ENCODE measurements around the gene TBL2. TPM values are rescaled to one million over a fixed set of nuclear protein-coding genes. Genes with fewer than 3 reads are reported as not detected.
"Not testable (repeated sequence)": the region's sequence is repeated elsewhere in the genome, so short reads cannot be mapped to it uniquely, and the experiment has no call there.

TBL2 gene
- total RNA-seq, 2 donors from 2014 or later: 34.7 to 43.5 TPM

DNA sequence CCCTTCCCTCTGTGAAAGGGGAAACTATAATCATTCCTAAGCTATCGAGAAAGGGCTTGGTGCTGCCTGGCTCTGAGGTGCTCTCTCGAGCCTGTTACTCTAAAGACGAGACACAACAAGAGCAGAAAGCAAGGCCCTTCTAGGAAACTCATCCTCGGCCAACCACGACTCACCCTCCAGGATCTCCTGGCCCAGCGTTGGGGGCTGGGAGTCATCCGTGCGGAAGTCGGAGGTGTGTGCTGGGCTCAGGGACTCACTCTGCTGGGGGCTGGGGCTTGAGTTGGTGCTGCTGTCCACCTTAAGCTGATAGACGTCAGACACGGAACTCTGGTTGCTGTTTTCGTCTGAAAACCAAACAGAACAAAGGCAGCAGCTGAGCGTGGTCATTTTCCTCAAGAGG, 38.7 kb downstream of the TBL2 start:
- no peak for ATAC-seq (replicated peaks)
- Mint-ChIP-seq H3K4me3 (no peak overlapping the region), H3K27ac (no peak overlapping the region), H3K27me3 (no peaks in the 10 kb centered on the region), H3K36me3 (ENCODE audit: low read depth) (peaks cover 94% of the 10 kb centered on the region), H3K4me1 (peaks cover 4% of the 10 kb centered on the region), H3K9me3 (no peaks in the 10 kb centered on the region)

DNA sequence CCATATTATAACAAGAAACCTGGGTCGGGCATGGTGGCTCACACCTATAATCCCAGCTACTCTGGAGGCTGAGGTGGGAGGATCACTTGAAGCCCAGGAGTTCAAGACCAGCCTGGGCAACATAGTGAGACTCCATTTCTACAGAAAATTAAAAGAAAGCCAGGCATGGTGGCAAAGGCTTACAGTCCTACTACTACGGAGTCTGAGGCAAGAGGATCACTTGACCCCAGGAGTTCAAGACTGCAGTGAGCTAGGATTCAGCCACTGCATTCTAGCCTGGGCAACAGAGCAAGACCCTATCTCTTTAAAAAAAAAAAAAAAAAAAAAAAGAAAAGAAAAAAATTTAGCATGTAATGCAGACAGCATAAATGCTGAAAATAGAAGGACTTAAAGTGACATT, 39.9 kb downstream of the TBL2 start:
- not testable (repeated sequence) for H3K27me3 Mint-ChIP-seq; H3K27ac Mint-ChIP-seq; H3K4me3 Mint-ChIP-seq; H3K9me3 Mint-ChIP-seq; ATAC-seq (replicated peaks); H3K4me1 Mint-ChIP-seq
- H3K36me3 Mint-ChIP-seq (ENCODE audit: low read depth): peaks cover 86% of the 10 kb centered on the region

DNA sequence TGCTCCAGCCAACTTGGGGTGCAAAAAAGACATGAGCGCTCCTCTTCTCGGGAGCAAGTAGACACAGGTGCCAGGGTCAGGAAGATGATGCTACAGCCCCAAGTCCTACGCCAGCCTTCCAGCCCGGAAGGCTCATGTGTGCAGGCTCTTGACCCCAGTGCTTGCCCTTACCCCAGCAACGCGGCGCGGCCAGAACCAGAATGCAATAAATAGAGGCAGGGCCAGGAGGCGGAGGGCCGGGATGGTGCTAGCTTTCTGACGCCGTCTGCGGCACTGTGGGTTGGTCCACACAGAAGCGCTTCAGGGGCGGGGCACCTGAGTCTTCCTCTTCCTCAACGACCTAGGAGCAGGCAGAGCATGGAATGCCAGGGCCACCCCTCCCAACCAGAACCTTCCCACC, 41.3 kb downstream of the TBL2 start:
- H3K27me3 Mint-ChIP-seq: no peaks in the 10 kb centered on the region
- no peak for ATAC-seq (replicated peaks)
- H3K9me3 Mint-ChIP-seq: no peaks in the 10 kb centered on the region
- H3K4me3 Mint-ChIP-seq: no peak overlapping the region
- no peaks in the 10 kb centered on the region for H3K4me1 Mint-ChIP-seq
- peaks cover 71% of the 10 kb centered on the region for H3K36me3 Mint-ChIP-seq (ENCODE audit: low read depth)
- no peak overlapping the region for H3K27ac Mint-ChIP-seq

DNA sequence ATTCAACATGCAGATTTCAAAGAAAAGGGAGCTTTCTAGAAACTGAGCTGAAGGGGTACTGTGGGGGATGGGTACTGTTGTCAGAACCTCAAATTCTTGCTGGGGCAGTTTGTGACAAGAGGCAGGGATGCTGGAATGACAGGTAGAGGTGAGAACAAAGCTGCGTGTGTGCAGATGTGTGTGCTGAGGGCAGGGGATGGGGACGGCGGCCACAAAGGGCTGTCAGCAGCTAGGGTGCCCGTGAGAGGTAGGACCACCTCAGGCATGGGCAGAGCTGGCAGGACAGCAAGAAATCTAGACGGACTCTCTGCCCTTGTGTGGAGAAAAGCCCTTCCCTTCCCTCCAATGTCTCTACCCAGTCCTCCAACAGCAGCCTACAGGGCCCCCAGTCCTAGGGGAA, 41.9 kb downstream of the TBL2 start:
- no peak for ATAC-seq (replicated peaks)
- no peak overlapping the region for H3K4me3 Mint-ChIP-seq

DNA sequence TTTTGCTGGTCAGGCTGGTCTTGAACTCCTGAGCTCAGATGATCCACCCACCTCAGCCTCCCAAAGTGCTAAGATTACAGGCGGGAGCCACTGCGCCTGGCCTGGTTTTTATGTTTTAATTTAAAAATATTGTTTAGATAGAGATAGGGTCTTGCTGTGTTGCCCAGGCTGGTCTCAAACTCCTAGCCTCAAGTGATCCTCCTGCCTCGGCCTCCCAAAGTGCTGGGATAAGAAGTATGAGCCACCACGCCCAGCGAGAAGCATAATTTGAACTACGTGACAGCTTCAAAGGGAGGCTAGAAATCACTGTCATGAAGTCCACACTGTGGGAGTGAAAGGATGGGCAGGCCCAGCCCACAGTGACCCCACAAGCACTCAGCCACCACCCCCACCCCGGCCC, 42.5 kb downstream of the TBL2 start:
- not testable (repeated sequence) for H3K4me3 Mint-ChIP-seq; H3K27ac Mint-ChIP-seq; ATAC-seq (replicated peaks); H3K27me3 Mint-ChIP-seq; H3K4me1 Mint-ChIP-seq; H3K9me3 Mint-ChIP-seq
- peaks cover 60% of the 10 kb centered on the region for H3K36me3 Mint-ChIP-seq (ENCODE audit: low read depth)

More for the DNA sequence above, 41.9 kb downstream of the TBL2 start:
- H3K36me3 Mint-ChIP-seq (ENCODE audit: low read depth): peaks cover 66% of the 10 kb centered on the region
- H3K27me3 Mint-ChIP-seq: no peaks in the 10 kb centered on the region
- H3K4me1 Mint-ChIP-seq: no peaks in the 10 kb centered on the region
- no peaks in the 10 kb centered on the region for H3K9me3 Mint-ChIP-seq
- H3K27ac Mint-ChIP-seq: no peak overlapping the region

DNA sequence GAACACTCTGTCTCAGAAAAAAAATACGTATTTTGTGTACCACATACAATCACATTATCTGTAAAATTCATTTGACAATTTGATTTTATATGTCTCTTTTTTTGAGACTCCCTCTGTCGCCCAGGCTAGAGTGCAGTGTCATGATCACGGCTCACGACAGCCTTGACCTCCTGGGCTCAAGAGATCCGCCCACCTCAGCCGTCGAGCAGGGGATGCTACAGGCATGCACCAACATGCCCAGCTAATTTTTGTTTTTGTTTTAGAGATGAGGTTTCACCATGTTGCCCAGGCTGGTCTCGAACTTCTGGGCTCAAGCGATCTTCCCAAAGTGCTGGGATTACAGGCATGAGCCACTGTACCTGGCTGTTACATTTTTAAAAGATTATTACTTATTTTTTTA, 44.6 kb downstream of the TBL2 start:
- Mint-ChIP-seq H3K27ac (no peak overlapping the region), H3K9me3 (no peaks in the 10 kb centered on the region), H3K4me1 (no peaks in the 10 kb centered on the region), H3K27me3 (no peaks in the 10 kb centered on the region), H3K4me3 (no peak overlapping the region), H3K36me3 (ENCODE audit: low read depth) (peaks cover 38% of the 10 kb centered on the region)
- ATAC-seq (replicated peaks): no peak

DNA sequence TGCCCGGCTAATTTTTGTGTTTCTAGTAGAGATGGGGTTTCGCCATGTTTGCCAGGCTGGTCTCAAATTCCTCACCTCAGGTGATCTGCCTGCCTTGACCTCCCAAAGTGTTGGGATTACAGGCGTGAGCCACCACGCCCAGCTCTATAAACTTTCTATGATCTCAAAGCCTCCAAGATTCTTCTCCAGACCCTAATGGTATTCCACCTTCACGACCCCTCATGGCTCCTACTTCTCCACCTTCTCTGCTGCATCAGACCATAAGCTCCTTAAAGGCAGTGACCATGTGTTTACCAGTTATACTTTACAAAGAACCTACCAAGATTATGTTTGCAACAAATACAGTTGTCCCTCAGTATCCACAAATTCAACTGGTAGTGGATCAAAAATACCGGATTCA, 46.2 kb downstream of the TBL2 start:
- no peak overlapping the region for H3K4me3 Mint-ChIP-seq
- no peaks in the 10 kb centered on the region for H3K9me3 Mint-ChIP-seq
- no peak for ATAC-seq (replicated peaks)
- H3K36me3 Mint-ChIP-seq (ENCODE audit: low read depth): peaks cover 23% of the 10 kb centered on the region
- no peak overlapping the region for H3K27ac Mint-ChIP-seq
- H3K4me1 Mint-ChIP-seq: peaks cover 6% of the 10 kb centered on the region
- no peaks in the 10 kb centered on the region for H3K27me3 Mint-ChIP-seq

DNA sequence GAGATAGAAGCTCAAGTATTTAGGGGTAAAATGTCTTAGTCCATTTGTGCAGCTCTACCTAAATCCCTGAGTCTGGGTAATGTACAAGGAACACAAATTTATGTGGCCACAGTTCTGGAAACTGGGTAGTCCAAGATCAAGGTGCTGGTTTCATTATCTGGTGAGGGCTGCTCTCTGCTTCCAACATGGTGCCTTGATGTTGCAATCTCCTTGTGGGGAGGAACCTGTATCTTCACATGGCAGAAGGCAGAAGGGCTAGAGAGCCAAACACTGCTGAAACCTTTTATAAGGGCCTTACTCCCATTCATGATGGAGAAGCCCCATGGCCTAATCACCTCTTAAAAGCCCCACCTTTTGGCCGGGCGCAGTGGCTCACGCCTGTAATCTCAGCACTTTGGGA, 47.6 kb downstream of the TBL2 start:
- no peak for ATAC-seq (replicated peaks)
- H3K36me3 Mint-ChIP-seq (ENCODE audit: low read depth): peaks cover 9% of the 10 kb centered on the region
- H3K4me3 Mint-ChIP-seq: no peak overlapping the region
- H3K4me1 Mint-ChIP-seq: peaks cover 13% of the 10 kb centered on the region
- H3K27me3 Mint-ChIP-seq: no peaks in the 10 kb centered on the region
- no peaks in the 10 kb centered on the region for H3K9me3 Mint-ChIP-seq
- H3K27ac Mint-ChIP-seq: no peak overlapping the region

DNA sequence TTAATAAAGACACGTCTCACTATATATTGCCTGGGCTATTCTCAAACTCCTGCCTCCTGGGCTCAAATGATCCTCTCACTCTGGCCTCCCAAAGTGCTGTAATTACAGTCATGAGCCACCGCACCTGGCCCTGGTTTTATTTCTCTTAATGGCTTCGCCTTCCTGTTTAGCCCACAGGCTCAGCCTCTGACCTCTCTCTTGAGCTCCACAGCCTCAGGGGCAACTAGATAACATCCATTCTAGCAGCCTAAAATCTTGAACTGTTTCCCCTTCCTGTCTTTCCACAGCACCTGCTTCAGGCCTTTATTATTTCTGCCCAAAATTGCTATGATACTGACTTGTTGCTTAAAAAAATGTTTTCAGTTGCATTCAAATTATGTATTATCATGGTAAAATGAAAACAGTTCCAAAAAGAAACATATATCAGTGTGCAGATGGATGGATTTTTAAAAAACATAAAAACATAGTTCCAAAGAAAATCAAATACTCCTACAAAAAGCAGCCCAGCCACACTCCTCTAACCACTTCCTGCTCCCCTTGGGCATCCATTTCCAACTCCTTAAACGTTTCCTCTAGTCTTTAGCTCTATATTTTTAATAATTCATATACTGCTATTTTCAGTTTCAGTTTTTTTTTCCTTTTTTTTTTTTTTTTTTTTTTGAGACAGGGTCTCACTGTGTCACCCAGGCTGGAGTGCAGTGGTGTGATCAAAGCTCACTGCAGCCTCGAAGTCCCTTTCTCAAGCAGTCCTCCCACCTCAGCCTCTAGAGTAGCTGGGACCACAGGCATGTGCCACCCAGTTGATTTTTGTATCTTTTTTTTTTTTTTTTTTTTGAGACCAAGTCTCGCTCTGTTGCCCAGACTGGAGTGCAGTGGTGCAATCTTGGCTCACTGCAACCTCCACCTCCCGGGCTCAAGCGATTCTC, 51.2 kb downstream of the TBL2 start:
- Mint-ChIP-seq H3K27me3 (no peaks in the 10 kb centered on the region), H3K4me1 (peaks cover 24% of the 10 kb centered on the region), H3K9me3 (no peaks in the 10 kb centered on the region), H3K4me3 (peak overlapping the region; percentile 47), H3K27ac (peak overlapping the region; percentile 87), H3K36me3 (ENCODE audit: low read depth) (peaks cover 6% of the 10 kb centered on the region)
- no peak for ATAC-seq (replicated peaks)

DNA sequence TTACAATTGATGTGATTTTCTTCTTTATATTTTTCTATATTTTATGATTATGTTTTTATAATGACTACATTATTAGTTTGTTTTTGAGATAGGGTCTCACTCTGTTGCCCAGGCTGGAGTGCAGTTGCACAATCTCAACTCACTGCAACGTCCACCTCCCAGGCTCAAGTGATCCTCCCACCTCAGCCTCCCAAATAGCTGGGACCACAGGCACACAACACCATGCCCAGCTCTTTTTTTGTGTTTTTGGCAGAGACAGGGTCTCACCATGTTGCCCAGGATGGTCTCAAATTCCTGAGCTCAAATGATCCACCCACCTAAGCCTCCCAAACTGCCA, 52.3 kb downstream of the TBL2 start:
- H3K4me1 Mint-ChIP-seq: peaks cover 24% of the 10 kb centered on the region
- H3K27me3 Mint-ChIP-seq; H3K27ac Mint-ChIP-seq; ATAC-seq (replicated peaks); H3K9me3 Mint-ChIP-seq: not testable (repeated sequence)
- H3K4me3 Mint-ChIP-seq: peak overlapping the region; percentile 80
- H3K36me3 Mint-ChIP-seq (ENCODE audit: low read depth): peaks cover 11% of the 10 kb centered on the region

DNA sequence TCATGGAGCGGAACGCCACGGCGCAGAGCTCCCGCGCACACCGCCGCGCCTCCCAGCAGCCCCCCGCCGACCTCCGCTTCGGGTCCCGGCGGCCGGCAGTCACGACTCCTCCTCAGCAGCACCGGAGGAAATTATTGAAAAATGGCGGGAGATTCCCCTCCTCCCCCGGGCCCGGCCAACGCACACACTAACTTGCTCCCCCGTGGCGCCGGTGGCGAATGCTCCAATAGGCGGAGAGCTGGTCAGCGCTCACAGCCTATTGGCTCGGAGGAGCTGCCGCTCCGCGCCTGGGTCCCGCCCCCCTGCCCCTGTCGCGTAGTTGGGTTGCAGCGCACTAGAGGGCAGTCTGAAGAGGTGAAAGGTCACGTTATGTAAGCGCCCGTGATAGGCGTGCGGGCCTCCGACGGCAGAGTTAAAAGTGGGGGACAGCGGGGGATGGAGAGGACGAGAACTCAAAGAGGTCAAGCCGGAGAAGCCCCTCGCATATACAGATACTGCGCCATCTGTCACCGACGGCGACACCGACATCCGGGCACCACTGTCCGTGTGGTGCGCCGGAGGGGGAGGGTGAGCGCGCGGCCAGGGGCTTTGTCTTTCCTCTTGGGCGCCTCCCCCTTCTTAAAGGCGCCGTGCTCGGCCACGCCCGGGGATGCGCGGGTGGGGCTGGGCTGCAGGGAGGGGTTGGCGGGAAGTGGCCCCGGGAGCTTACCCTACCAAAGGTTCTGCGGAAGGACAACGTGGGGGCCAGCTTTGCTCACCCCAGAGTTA, 56.1 kb downstream of the TBL2 start, which contains the start of gene BAZ1B:
Gene BAZ1B (minus strand): TSS at position 189 of the 768 bp plus-strand sequence. CDS start 360 bp downstream, outside the sequence.
- no peaks in the 10 kb centered on the region for H3K9me3 Mint-ChIP-seq
- peaks cover 35% of the 10 kb centered on the region for H3K4me1 Mint-ChIP-seq
- H3K27ac Mint-ChIP-seq: peak within 1 kb of the TSS; percentile 97
- H3K36me3 Mint-ChIP-seq (ENCODE audit: low read depth): peaks cover 49% of the 10 kb centered on the region
- no peaks in the 10 kb centered on the region for H3K27me3 Mint-ChIP-seq
- ATAC-seq (replicated peaks): peak; percentile 94
- H3K4me3 Mint-ChIP-seq: peak within 1 kb of the TSS; percentile 91

DNA sequence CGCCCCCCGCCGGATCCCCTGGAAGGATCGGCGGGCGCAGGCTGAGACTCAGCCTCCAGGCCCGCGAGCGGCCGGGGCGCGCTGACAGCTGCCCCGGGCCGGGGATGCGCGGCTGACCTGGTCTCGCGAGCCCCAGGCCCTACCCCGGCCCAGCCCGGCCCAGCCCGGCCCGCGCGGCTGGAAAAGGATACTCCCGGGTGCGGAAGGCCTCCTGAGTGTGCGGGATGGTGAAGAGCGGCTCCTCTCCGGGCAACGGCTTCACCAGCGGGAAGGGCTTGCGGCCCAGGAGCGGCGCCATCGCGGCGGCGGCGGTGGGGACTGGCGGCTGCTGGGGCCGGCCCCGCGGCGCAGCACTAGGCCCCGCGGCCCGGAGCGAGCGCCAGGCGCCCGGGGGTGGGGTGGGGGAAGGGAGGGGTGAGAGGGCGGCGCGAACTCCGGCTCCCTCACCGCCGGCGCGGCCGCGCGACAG, 56.7 kb downstream of the TBL2 start:
- Mint-ChIP-seq H3K27ac (peak overlapping the region; percentile 97), H3K4me3 (peak overlapping the region; percentile 91), H3K27me3 (no peaks in the 10 kb centered on the region), H3K9me3 (no peaks in the 10 kb centered on the region), H3K4me1 (peaks cover 29% of the 10 kb centered on the region), H3K36me3 (ENCODE audit: low read depth) (peaks cover 55% of the 10 kb centered on the region)
- peak; percentile 61 for ATAC-seq (replicated peaks)

DNA sequence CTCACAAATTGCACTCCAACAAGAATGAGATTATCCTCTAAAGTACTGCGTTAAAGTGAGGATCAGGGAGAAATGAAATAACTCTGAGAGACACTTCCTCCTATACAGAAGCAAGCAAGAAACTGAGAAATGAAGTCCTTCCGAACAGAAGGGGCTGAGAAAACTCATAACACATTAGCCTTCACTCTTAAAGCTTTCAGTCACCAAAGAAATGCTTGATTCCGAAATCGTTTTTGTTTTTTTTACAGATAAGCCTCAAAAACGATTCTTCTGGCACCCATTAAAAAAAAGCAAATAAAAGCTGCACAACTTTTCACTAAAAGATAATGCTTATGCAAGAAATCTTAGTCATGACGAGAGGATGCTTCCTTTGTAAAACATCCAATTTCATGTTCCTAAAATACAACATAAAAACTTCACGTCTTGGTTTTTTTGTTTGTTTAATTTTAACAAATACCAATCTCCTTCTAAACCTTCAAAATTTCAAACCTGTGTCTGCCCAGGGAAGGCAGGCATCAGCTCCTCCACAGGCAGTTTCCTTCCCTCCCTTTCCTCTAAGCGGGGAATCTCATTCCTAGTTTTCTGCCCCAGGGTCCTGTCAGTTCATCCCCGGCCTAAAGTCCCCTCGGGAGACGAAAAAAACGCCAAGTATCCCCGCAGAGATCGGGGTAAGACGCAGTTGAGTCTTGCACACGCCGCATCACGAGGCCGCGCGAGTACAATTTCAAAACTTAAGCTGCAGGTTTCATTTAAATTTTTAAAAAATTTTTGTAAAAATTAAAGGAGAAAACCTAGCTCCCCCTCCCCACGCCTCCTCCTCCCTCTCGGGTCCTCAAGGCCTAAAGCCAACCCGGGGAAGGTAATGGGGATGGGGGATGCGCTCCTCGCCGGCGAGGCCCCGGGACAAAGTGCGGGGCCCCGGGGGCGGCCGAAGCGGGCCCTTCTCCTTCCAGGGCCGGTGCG, 57.4 kb downstream of the TBL2 start:
- ATAC-seq (replicated peaks): no peak
- Mint-ChIP-seq H3K4me3 (peak overlapping the region; percentile 90), H3K9me3 (no peaks in the 10 kb centered on the region), H3K4me1 (peaks cover 28% of the 10 kb centered on the region), H3K27ac (peak overlapping the region; percentile 92), H3K36me3 (ENCODE audit: low read depth) (peaks cover 62% of the 10 kb centered on the region), H3K27me3 (no peaks in the 10 kb centered on the region)
